ENCODE results near the gene ALAS1.

DNA sequence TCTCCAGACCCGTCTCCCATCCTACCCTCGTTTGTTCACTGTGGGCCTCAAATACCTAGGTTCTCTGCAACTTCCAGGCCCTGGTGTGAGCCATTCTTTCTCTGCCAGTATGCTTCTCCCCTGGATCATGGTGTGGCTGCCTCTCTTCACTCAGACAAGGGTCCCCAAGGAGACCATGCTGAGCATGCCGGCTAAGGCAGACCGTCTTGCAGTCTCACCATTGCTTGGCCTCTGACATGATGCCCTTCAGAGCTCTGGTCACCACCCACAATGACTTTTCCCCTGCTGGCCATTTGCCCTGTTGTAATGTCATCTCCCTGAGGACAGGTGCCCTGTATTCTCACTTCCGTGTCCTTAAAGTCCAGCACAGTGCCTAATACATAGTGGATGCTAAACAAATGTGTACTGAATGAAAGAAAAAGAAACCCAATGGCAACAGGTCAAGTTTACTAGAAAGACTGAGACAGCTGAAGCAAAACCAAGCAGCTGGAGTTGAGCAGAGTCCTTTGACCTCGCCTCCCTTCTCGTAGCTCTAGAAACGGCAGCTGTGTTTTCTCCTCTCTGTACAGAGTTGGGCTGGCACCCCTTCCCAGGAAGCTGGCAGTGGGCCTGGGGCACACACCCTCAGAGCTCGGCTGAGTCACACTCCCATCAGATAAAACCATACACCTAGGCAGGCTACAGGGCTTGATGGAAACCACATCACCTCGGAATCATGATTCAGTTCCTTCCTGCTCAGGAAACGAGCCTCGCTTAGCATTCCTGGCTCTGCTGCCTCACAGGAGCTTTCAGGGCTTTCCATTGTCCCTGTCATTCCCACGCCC is 18.8 kb downstream of the ALAS1 start:
- TF ChIP-seq SP1 (IDR thresholded peaks at IDR 0.05) (no peak), ARNT (IDR thresholded peaks at IDR 0.05) (no peak), FOXA1 (IDR thresholded peaks at IDR 0.05) (no peak), NFRKB (IDR thresholded peaks at IDR 0.05) (no peak), SUZ12 (IDR thresholded peaks at IDR 0.05) (no peak), FOXK2 (IDR thresholded peaks at IDR 0.05) (no peak), TARDBP (IDR thresholded peaks at IDR 0.05) (no peak), ZNF384 (IDR thresholded peaks at IDR 0.05) (no peak), FOXM1 (IDR thresholded peaks at IDR 0.05; ENCODE audit: borderline replicate concordance) (no peak), L3MBTL2 (conservative IDR thresholded peaks at IDR 0.05) (no peak)
